Measurements from ENCODE around the gene LSMEM2. TPM values are rescaled to one million over a fixed set of nuclear protein-coding genes. Genes with fewer than 3 reads are reported as not detected.
A peak's percentile ranks its signal among the peaks of the same experiment; 100 is the strongest.

Gene LSMEM2
- total RNA-seq, 3 donors from 2014 or later (not counting 1 experiment from before 2014, with no cell fraction given), result not detected

DNA sequence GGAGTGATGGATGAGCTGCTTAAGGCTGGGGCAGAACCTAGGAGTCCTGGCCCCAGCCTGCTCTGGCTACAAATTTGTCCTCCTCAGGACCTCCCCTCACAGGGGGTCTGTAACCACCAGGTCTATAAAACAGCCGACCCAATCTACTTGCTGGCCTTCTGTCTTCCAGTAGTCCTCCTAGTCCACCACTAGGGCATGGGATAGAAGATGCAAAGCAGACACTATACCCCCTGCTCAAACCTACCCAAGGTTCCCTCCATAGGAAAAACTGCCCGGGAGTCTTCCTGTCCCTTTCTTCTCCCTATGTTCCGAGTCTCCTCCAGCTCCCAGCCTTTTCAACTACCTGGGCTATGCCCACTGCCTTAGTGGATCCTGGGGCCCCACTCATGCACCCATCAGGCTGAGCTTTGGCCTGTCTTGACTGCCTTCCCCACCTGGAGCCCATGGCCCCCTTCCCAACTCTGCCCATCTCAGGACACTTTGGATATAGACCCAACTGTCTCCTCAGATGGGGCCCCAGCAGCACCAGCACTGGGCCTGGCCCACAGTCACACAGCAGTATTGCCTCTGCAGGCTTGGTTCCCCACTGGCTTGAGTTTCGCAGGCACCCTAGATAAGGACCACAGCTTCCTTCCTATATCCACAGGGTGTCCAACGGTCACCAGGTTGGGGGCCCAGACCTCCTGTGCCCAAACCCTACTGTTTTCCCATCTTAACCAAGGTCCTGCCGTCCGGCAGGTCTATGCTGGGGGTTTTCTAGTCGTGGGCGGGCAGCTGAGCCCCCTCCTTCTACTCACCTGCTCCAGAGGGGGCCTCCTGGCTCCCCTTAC is 19.2 kb downstream of the LSMEM2 start:
- no peaks in the 10 kb centered on the region for H3K36me3 Mint-ChIP-seq
- DNase-seq (peak in 1 of 2 donors; percentile 42), ATAC-seq (no peak)
- TF ChIP-seq, protein P1, sequence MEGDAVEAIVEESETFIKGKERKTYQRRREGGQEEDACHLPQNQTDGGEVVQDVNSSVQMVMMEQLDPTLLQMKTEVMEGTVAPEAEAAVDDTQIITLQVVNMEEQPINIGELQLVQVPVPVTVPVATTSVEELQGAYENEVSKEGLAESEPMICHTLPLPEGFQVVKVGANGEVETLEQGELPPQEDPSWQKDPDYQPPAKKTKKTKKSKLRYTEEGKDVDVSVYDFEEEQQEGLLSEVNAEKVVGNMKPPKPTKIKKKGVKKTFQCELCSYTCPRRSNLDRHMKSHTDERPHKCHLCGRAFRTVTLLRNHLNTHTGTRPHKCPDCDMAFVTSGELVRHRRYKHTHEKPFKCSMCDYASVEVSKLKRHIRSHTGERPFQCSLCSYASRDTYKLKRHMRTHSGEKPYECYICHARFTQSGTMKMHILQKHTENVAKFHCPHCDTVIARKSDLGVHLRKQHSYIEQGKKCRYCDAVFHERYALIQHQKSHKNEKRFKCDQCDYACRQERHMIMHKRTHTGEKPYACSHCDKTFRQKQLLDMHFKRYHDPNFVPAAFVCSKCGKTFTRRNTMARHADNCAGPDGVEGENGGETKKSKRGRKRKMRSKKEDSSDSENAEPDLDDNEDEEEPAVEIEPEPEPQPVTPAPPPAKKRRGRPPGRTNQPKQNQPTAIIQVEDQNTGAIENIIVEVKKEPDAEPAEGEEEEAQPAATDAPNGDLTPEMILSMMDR (IDR thresholded peaks at IDR 0.05), result no peak
- no peaks in the 10 kb centered on the region for H3K9me3 Mint-ChIP-seq
- Histone ChIP-seq H3K27ac (ENCODE audit: low read length) (peak overlapping the region; percentile 96), H3K4me1 (ENCODE audit: control insufficient read depth, insufficient read depth, low read length) (peaks cover 27% of the 10 kb centered on the region), H3K27me3 (ENCODE audit: control insufficient read depth, insufficient read depth, low read length) (no peaks in the 10 kb centered on the region), H3K9me3 (ENCODE audit: control insufficient read depth, insufficient read depth, low read length) (no peaks in the 10 kb centered on the region), H3K4me3 (ENCODE audit: low read length) (peak overlapping the region; percentile 99), H3K36me3 (ENCODE audit: control insufficient read depth, insufficient read depth, low read length) (peaks cover 2% of the 10 kb centered on the region)
- 31% methylated on average over 9 of the region's 9 CpGs for WGBS (ENCODE audit: insufficient coverage)
- peak overlapping the region; percentile 49 for H3K4me3 Mint-ChIP-seq
- peak overlapping the region; percentile 95 to 97 for H3K27ac Mint-ChIP-seq
- H3K27me3 Mint-ChIP-seq (ENCODE audit: low read depth in 2 of 2), result no peaks in the 10 kb centered on the region
- intact Hi-C loops (cut with micrococcal nuclease), result loop anchor here (5.0 kb wide), 1 partner anchor 39 kb away; no protein-coding TSS in a partner anchor
- H3K4me1 Mint-ChIP-seq, result peaks cover 18 to 33% of the 10 kb centered on the region in 2 donors

DNA sequence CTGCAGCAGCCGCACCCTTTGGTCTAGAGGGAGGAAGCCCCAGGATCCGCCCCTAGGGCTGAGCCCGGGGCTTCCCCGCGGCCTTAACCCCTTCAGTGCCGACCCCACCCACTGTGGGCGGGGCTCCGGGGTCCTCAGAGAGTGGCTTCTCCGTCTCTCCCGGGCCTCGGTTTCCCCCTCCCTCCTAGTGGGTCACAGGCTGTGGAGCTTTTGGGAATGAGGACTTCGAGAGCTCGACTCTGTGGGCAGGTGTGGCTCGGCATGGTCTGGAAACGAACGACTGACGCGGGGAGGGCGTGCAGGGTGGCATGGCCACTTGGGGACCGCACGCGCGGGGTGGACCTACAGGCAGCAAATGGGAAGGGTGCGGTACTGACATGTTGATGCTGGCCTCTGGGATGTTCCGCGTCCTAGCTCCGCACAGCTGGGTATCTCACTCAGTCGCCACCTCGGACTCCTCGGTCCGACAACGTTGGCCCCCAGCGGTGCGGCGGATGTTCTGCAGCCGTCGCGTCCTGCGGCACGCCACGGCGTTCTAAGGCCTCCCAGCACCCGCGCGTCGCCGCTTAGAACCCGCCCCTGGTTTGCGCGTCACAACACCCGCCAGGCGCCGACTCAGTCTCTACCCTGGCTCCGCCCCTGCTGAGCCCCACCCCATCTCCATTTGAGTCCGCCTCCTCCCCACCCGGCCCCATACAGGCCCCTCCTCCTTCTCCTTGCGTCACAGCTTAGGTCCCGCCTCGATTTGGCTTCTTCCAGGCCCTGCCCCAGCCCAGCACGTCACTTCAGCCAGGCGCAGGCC is 20.1 kb downstream of the LSMEM2 start, which contains the start of the genes HYAL3 and NAA80:
Gene HYAL3 (minus strand): TSS at position 570 of the 802 bp plus-strand sequence. CDS start 3,803 bp downstream, outside the sequence.
Gene NAA80 (minus strand): TSS at position 570 of the 802 bp plus-strand sequence. CDS start 1,942 bp downstream, outside the sequence.
- peaks cover 27% of the 10 kb centered on the region for H3K4me1 ChIP-seq (ENCODE audit: control insufficient read depth, insufficient read depth, low read length)
- no peaks in the 10 kb centered on the region for H3K27me3 ChIP-seq (ENCODE audit: control insufficient read depth, insufficient read depth, low read length)
- Mint-ChIP-seq H3K4me3 (peak within 1 kb of the TSS; percentile 97), H3K4me1 (peaks cover 18 to 33% of the 10 kb centered on the region in 2 donors), H3K36me3 (no peaks in the 10 kb centered on the region), H3K9me3 (no peaks in the 10 kb centered on the region), H3K27me3 (ENCODE audit: low read depth in 2 of 2) (no peaks in the 10 kb centered on the region), H3K27ac (peak within 1 kb of the TSS; percentile 95 to 97)
- TF ChIP-seq, protein P1 (IDR thresholded peaks at IDR 0.05), result peak; percentile 45
- peak within 1 kb of the TSS; percentile 96 for H3K27ac ChIP-seq (ENCODE audit: low read length)
- WGBS (ENCODE audit: insufficient coverage), result under 1% methylated on average over 61 of the region's 61 CpGs
- peaks cover 2% of the 10 kb centered on the region for H3K36me3 ChIP-seq (ENCODE audit: control insufficient read depth, insufficient read depth, low read length)
- no peaks in the 10 kb centered on the region for H3K9me3 ChIP-seq (ENCODE audit: control insufficient read depth, insufficient read depth, low read length)
- DNase-seq, result peak; percentile 99 to 100
- peak; percentile 90 to 97 (median 91) for ATAC-seq
- intact Hi-C loops (cut with micrococcal nuclease), result loop anchor here (1.0 to 5.0 kb wide), 3 partner anchors 38 to 61 kb away; partner anchors contain the start of gene TMEM115
- peak within 1 kb of the TSS; percentile 99 for H3K4me3 ChIP-seq (ENCODE audit: low read length)

DNA sequence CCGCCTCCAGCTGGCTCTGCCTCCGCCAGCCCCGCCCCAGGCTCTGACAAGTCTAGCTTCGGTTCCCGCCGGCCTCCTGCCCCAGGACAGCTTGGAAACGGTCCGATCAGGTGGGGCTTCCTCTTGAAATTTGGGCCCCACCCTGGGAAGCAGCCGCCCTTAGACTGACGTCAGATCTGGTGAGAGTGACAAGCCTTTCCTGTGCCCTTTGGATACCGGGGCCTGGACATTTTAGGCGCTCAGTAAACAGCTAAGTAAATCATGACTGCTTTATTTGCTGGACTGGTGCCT is 20.7 kb downstream of the LSMEM2 start:
- TF ChIP-seq, protein P1 (IDR thresholded peaks at IDR 0.05), result no peak
- Histone ChIP-seq H3K9me3 (ENCODE audit: control insufficient read depth, insufficient read depth, low read length) (no peaks in the 10 kb centered on the region), H3K27me3 (ENCODE audit: control insufficient read depth, insufficient read depth, low read length) (no peaks in the 10 kb centered on the region), H3K4me1 (ENCODE audit: control insufficient read depth, insufficient read depth, low read length) (peaks cover 27% of the 10 kb centered on the region), H3K36me3 (ENCODE audit: control insufficient read depth, insufficient read depth, low read length) (peaks cover 2% of the 10 kb centered on the region), H3K27ac (ENCODE audit: low read length) (peak overlapping the region; percentile 96), H3K4me3 (ENCODE audit: low read length) (peak overlapping the region; percentile 36)
- Mint-ChIP-seq H3K9me3 (no peaks in the 10 kb centered on the region), H3K36me3 (no peaks in the 10 kb centered on the region), H3K27ac (peak overlapping the region; percentile 95 to 97), H3K4me1 (peaks cover 18 to 33% of the 10 kb centered on the region in 2 donors), H3K27me3 (ENCODE audit: low read depth in 2 of 2) (no peaks in the 10 kb centered on the region), H3K4me3 (peak overlapping the region; percentile 97)
- WGBS (ENCODE audit: insufficient coverage), result 2% methylated on average over 12 of the region's 12 CpGs
- ATAC-seq (no peak), DNase-seq (no peak)
- intact Hi-C loops (cut with micrococcal nuclease), result loop anchor here (1.0 to 5.0 kb wide), 3 partner anchors 38 to 61 kb away; partner anchors contain the start of gene TMEM115

All from natural killer cell (primary cell).